Prostate gland (tissue), 2 donors: ENCODE data around the gene ADO. TPM values are rescaled to one million over a fixed set of nuclear protein-coding genes. Genes with fewer than 3 reads are reported as not detected.

Experiments
- DNase-seq: peaks from one replicate; pipeline ENCODE4 v3.0.0-alpha.2; 2019; ENCODE audit warnings: low spot score
- H3K27ac ChIP-seq, 2 donors: fragments of 200-600 bp; sonication (generic); 2 replicates each; pipeline ENCODE4 v1.5.1; 2017 to 2019
- H3K27me3 ChIP-seq: fragments of 200-600 bp; sonication (generic); replicated peaks from 2 replicates; pipeline ENCODE4 v1.5.1; 2019; ENCODE audit not compliant: insufficient read depth
- H3K36me3 ChIP-seq, 2 donors: fragments of 200-600 bp; sonication (generic); 1 replicate in 1 of 2; 2 replicates in 1 of 2; pipeline versions ENCODE4 v1.5.1 to v1.8.1; 2017 to 2019
- H3K4me1 ChIP-seq: fragments of 200-600 bp; sonication (generic); replicated peaks from 2 replicates; pipeline ENCODE4 v1.5.1; 2019
- H3K4me3 ChIP-seq, 2 donors: fragments of 200-600 bp; sonication (generic); 2 replicates each; pipeline ENCODE4 v1.5.1; 2017 to 2019
- H3K9me3 ChIP-seq: fragments of 200-600 bp; sonication (generic); 2 replicates; pipeline ENCODE4 v1.5.1; 2017
- POLR2A ChIP-seq: fragments of 450-650 bp; IDR thresholded peaks from one replicate; pipeline ENCODE4 v1.6.1; 2016; ENCODE audit warnings: antibody characterized with exemption, mild to moderate bottlenecking
- POLR2AphosphoS5 ChIP-seq: sonication (generic); formaldehyde crosslinking; IDR thresholded peaks from one replicate; pipeline ENCODE4 v1.6.1; 2017; ENCODE audit warnings: antibody characterized with exemption
- WGBS: methylation state at CpG from one replicate; pipeline ENCODE4 v1.1.5; 2018; 5-methylcytosine and 5-hydroxymethylcytosine counted together
- intact Hi-C: fragments of 100-400 bp; cut with DNase I; formaldehyde crosslinking; loops from one replicate; pipeline ENCODE4 v1.14.2; 2022
- total RNA-seq, 2 donors: library from RNA; depleted of rRNA; stranded (reverse); fragments of >200 nt; gene quantifications; one replicate each; pipeline ENCODE4 v1.1.0, GENCODE V29; 2016
- TF ChIP-seq, protein P1 (sequence below), 4 experiments: fragments of 200-600 bp in 2 of 4; fragments of 450-650 bp in 2 of 4; sonication (generic) in 2 of 4; IDR thresholded peaks; 1 replicate in 3 of 4; 2 replicates in 1 of 4; pipeline ENCODE4 v1.5.1; 2016 to 2019; ENCODE audit warnings: antibody characterized with exemption in 4 of 4, mild to moderate bottlenecking in 2 of 4, moderate library complexity in 2 of 4

The ADO gene
- total RNA-seq, 2 donors from 2014 or later, result 25.0 to 37.4 TPM

DNA sequence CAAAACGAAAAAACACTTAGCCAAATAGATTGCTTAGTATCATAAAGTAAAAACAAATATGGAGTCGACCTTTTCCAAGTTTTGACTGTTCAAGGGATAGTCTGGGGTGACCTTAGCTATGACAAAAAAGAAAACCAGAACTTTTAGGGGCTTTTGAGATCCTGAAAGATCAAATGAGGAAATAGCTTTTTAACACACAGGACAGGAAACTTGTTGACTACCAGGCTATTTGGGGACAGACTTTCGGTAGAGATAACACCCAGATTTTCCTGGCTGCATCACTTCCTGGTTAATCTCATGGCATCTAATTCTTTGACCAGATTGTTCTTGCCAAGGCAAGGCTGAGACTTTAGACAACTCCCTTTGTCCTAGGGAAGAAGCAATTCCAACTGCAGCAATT lies 46.1 kb downstream of the ADO start:
- no peaks in the 10 kb centered on the region for H3K4me1 ChIP-seq
- no peak overlapping the region for H3K27ac ChIP-seq
- intact Hi-C loops, result no loop called here
- TF ChIP-seq, protein P1, sequence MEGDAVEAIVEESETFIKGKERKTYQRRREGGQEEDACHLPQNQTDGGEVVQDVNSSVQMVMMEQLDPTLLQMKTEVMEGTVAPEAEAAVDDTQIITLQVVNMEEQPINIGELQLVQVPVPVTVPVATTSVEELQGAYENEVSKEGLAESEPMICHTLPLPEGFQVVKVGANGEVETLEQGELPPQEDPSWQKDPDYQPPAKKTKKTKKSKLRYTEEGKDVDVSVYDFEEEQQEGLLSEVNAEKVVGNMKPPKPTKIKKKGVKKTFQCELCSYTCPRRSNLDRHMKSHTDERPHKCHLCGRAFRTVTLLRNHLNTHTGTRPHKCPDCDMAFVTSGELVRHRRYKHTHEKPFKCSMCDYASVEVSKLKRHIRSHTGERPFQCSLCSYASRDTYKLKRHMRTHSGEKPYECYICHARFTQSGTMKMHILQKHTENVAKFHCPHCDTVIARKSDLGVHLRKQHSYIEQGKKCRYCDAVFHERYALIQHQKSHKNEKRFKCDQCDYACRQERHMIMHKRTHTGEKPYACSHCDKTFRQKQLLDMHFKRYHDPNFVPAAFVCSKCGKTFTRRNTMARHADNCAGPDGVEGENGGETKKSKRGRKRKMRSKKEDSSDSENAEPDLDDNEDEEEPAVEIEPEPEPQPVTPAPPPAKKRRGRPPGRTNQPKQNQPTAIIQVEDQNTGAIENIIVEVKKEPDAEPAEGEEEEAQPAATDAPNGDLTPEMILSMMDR (IDR thresholded peaks at IDR 0.05), result no peak
- TF ChIP-seq POLR2AphosphoS5, result no peak
- TF ChIP-seq POLR2A, result no peak
- no peak for DNase-seq
- 85% methylated on average over 3 of the region's 3 CpGs for WGBS
- no peaks in the 10 kb centered on the region for H3K9me3 ChIP-seq
- no peak overlapping the region for H3K4me3 ChIP-seq
- no peaks in the 10 kb centered on the region for H3K36me3 ChIP-seq
- no peaks in the 10 kb centered on the region for H3K27me3 ChIP-seq

DNA sequence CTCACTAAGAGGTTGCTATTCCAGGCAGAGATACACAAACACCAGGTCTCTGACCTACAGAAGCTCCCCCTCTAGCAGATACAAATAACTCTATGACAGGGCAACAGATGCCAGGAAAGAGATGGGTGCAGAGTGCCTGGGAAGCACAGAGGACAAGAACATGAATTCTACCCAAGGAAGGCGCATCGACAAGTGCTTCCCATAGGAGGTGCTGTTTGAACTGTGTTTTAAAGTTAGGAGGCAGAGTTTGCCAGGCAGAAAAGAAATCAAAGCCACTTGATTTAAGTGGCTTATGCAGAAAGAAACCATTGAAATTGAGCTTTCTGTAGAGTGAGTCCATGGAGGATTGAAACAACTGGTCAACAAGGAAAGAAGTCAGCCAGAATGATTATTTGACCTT lies 46.9 kb downstream of the ADO start:
- no peak for TF ChIP-seq POLR2AphosphoS5
- TF ChIP-seq, protein P1 (IDR thresholded peaks at IDR 0.05), result no peak
- no peak for TF ChIP-seq POLR2A
- no peak for DNase-seq

DNA sequence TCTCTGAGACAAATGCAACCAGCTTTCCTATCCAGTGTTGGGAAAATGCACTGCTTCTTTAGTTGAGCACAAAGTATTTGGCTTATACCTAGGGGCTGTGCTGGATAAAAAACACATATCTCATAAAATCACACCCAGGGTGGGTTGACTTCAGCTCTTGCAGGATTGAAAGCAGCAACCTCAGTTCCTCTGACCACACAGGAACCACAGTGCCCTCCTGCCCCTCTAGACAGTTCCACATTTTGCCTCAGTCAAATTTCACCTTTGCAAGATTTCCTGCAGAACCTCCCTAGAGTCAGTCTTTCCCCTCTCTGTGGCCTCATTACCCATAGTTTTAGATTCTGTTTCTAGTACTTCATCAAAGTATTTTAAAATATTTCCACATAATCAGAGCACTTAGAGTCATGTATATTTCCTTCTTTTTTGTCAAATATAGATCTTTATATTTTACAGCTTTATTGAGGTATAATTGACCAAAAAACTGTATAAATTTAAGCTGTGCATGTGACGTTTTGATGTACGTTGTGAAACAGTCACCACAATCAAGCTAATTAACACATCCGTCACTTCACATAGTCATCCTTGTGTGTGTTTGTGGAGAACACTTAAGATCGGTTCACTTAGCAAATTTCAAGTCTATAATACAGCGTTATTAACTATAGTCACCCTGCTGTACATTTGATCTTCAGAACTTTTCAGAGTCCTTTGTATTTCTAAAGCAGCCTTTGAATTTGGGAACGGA lies 48.6 kb downstream of the ADO start:
- Histone ChIP-seq H3K4me1 (peaks cover 2% of the 10 kb centered on the region), H3K4me3 (no peak overlapping the region), H3K27me3 (no peaks in the 10 kb centered on the region), H3K9me3 (no peaks in the 10 kb centered on the region), H3K27ac (no peak overlapping the region), H3K36me3 (no peaks in the 10 kb centered on the region)
- WGBS, result 85% methylated on average over 6 of the region's 6 CpGs
- no peak for DNase-seq
- intact Hi-C loops, result no loop called here
- TF ChIP-seq POLR2A (no peak), POLR2AphosphoS5 (no peak)
- TF ChIP-seq, protein P1 (IDR thresholded peaks at IDR 0.05), result no peak

More for the DNA sequence above, 46.9 kb downstream of the ADO start:
- no peak overlapping the region for H3K27ac ChIP-seq
- WGBS, result 88% methylated on average over 2 of the region's 2 CpGs
- no peak overlapping the region for H3K4me3 ChIP-seq
- peaks cover 2% of the 10 kb centered on the region for H3K4me1 ChIP-seq
- no peaks in the 10 kb centered on the region for H3K36me3 ChIP-seq
- no peaks in the 10 kb centered on the region for H3K9me3 ChIP-seq
- intact Hi-C loops, result no loop called here
- H3K27me3 ChIP-seq, result no peaks in the 10 kb centered on the region

DNA sequence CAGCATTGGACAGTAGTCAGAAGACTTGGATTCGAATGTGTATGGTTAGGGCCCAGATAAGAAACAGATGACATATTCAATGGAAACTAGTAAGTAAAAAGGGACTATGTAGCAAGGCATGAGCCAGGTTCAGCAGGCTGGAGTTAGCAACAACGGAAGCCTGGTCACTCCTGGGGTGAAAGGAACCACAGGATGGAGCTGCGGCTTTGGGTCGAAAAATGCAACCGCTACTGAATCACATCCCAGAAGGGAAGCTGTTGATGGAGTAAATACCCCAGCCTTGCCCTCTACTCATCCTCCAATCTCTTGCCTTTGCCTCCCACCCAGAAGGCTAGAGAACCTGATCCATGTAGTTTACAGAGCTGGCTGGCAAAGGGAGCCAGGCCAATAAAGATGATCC lies 49.2 kb downstream of the ADO start:
- Histone ChIP-seq H3K9me3 (no peaks in the 10 kb centered on the region), H3K27ac (no peak overlapping the region), H3K4me3 (no peak overlapping the region), H3K27me3 (no peaks in the 10 kb centered on the region), H3K4me1 (peaks cover 2% of the 10 kb centered on the region), H3K36me3 (no peaks in the 10 kb centered on the region)
- intact Hi-C loops, result no loop called here
- 91% methylated on average over 5 of the region's 5 CpGs for WGBS
- DNase-seq, result no peak
- TF ChIP-seq POLR2A (no peak), POLR2AphosphoS5 (no peak)
- TF ChIP-seq, protein P1 (IDR thresholded peaks at IDR 0.05), result no peak

DNA sequence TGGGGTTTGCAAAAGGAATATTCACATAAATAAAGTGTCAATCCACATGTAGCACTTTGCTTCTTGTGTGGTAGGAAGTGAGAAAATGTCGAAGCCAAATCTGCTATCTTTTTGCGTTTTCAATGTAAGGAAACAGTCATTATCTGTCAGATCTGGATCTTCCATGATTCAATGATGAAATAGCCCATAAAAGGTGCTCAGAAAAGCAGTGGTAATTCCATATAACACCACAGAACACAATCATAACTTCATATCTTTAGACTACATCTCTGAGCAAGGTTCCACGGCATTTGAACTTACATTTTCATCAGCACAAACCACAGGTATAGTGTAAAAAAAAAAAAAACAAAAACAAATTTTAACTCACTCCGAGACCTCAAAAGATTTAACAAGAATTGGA lies 51.5 kb downstream of the ADO start:
- no peak for DNase-seq
- intact Hi-C loops, result no loop called here
- H3K4me1 ChIP-seq, result peaks cover 2% of the 10 kb centered on the region
- H3K27ac ChIP-seq, result no peak overlapping the region
- 19% methylated on average over 4 of the region's 4 CpGs for WGBS
- no peaks in the 10 kb centered on the region for H3K36me3 ChIP-seq
- no peaks in the 10 kb centered on the region for H3K9me3 ChIP-seq
- no peaks in the 10 kb centered on the region for H3K27me3 ChIP-seq
- H3K4me3 ChIP-seq, result no peak overlapping the region
- TF ChIP-seq POLR2A (no peak), POLR2AphosphoS5 (no peak)
- TF ChIP-seq, protein P1 (IDR thresholded peaks at IDR 0.05), result no peak
